ENCODE data around the gene KAT2A. TPM values are rescaled to one million over a fixed set of nuclear protein-coding genes. Genes with fewer than 3 reads are reported as not detected.
"Not testable (repeated sequence)": the region's sequence is repeated elsewhere in the genome, so short reads cannot be mapped to it uniquely, and the experiment has no call there.

Gene KAT2A
- total RNA-seq, 1 experiment from 2014 or later = 41.2 TPM

GRCh38 chr17:42146911-42147607 is 25.9 kb upstream of the KAT2A start (continued):
- no peak for TF ChIP-seq CTCF (IDR thresholded peaks at IDR 0.05 in 2 of 3, conservative IDR thresholded peaks at IDR 0.05 in 1 of 3; ENCODE audit: borderline replicate concordance in 1 of 3, insufficient read depth in 1 of 3, low read depth in 2 of 3, low read length in 2 of 3)
- no peak for TF ChIP-seq POLR2AphosphoS5 (IDR thresholded peaks at IDR 0.05; ENCODE audit: low read depth, low read length)

- H3K9me2 ChIP-seq (ENCODE audit: insufficient read depth); H3K9me3 ChIP-seq (ENCODE audit: control insufficient read depth in 1 of 2, insufficient read depth in 1 of 2, low read depth in 1 of 2, low read length in 2 of 2); BruUV-seq (replicated peaks); CTCF ChIA-PET; POLR2A ChIA-PET; H2AFZ ChIP-seq (ENCODE audit: low read depth, low read length, poor library complexity, severe bottlenecking); H3K9ac ChIP-seq (ENCODE audit: low read length); intact Hi-C loops (cut with micrococcal nuclease); ATAC-seq; H3K4me1 ChIP-seq (ENCODE audit: control insufficient read depth in 1 of 2, insufficient read depth in 2 of 2, low read length in 2 of 2); H3K4me3 ChIP-seq (replicated peaks in 1 of 2; ENCODE audit: low read depth in 1 of 2, low read length in 2 of 2); RAD21 ChIA-PET (ENCODE audit: low non-redundant PET in 1 of 2, low total read pairs in 2 of 2, uncharacterized antibody in 2 of 2, unreplicated experiment in 2 of 2); H4K20me1 ChIP-seq (ENCODE audit: insufficient read depth); H3K4me2 ChIP-seq (ENCODE audit: low read length); DNase-seq (ENCODE audit: low read depth, low spot score); H3K27me3 ChIP-seq (ENCODE audit: insufficient read depth, low read length); H3K27ac ChIP-seq (ENCODE audit: low read depth, low read length): not testable (repeated sequence)
- Histone ChIP-seq H3K79me2 (ENCODE audit: insufficient read depth, low read length) (peaks cover 81% of the 10 kb centered on the region), H3K36me3 (ENCODE audit: control insufficient read depth in 1 of 2, insufficient read depth in 2 of 2, low read length in 2 of 2) (peaks cover 12 to 14% of the 10 kb centered on the region in 2 experiments; a peak in 3 of 4 replicates)
Observed at GRCh38 chr17:42143138-42143537, 22.0 kb upstream of the KAT2A start.

- no peak overlapping the region for H3K4me3 ChIP-seq (replicated peaks in 1 of 2; ENCODE audit: low read depth in 1 of 2, low read length in 2 of 2)
- no peaks in the 10 kb centered on the region for H4K20me1 ChIP-seq (ENCODE audit: insufficient read depth)
- H3K4me1 ChIP-seq (ENCODE audit: control insufficient read depth in 1 of 2, insufficient read depth in 2 of 2, low read length in 2 of 2) = no peaks in the 10 kb centered on the region
- no peak overlapping the region for H3K27ac ChIP-seq (ENCODE audit: low read depth, low read length)
- ChIA-PET CTCF (no interaction called here), RAD21 (ENCODE audit: low non-redundant PET in 1 of 2, low total read pairs in 2 of 2, uncharacterized antibody in 2 of 2, unreplicated experiment in 2 of 2) (no interaction called here), POLR2A (no interaction called here)
- H3K27me3 ChIP-seq (ENCODE audit: insufficient read depth, low read length) = no peaks in the 10 kb centered on the region
- H3K4me2 ChIP-seq (ENCODE audit: low read length) = no peak overlapping the region
- no peaks in the 10 kb centered on the region for H3K9me3 ChIP-seq (ENCODE audit: control insufficient read depth in 1 of 2, insufficient read depth in 1 of 2, low read depth in 1 of 2, low read length in 2 of 2)
- no peaks in the 10 kb centered on the region for H3K9me2 ChIP-seq (ENCODE audit: insufficient read depth)
- H3K9ac ChIP-seq (ENCODE audit: low read length) = no peak overlapping the region
- peaks cover 12 to 14% of the 10 kb centered on the region in 2 experiments; a peak in 3 of 4 replicates for H3K36me3 ChIP-seq (ENCODE audit: control insufficient read depth in 1 of 2, insufficient read depth in 2 of 2, low read length in 2 of 2)
- DNase-seq (ENCODE audit: low read depth, low spot score) = no peak
- no TSS peak for BruUV-seq (replicated peaks)
- intact Hi-C loops (cut with micrococcal nuclease) = no loop called here
- no peak for ATAC-seq
- no peak overlapping the region for H2AFZ ChIP-seq (ENCODE audit: low read depth, low read length, poor library complexity, severe bottlenecking)
- H3K79me2 ChIP-seq (ENCODE audit: insufficient read depth, low read length) = peaks cover 81% of the 10 kb centered on the region
- no peak for TF ChIP-seq POLR2A (IDR thresholded peaks at IDR 0.05; ENCODE audit: borderline replicate concordance, extremely low read depth, insufficient read depth, insufficient read length)
- no peak for TF ChIP-seq ZBTB33 (IDR thresholded peaks at IDR 0.05; ENCODE audit: extremely low read depth, insufficient replicate concordance, low read length)
- no peak for TF ChIP-seq ATF3 (IDR thresholded peaks at IDR 0.05)
- TF ChIP-seq YY1 (IDR thresholded peaks at IDR 0.05; ENCODE audit: extremely low read depth, insufficient replicate concordance, low read depth, low read length) = no peak
- no peak for TF ChIP-seq SP1 (IDR thresholded peaks at IDR 0.05; ENCODE audit: low read depth)
- TF ChIP-seq TCF7L2 (IDR thresholded peaks at IDR 0.05; ENCODE audit: borderline replicate concordance, extremely low read depth, insufficient read depth, insufficient read length) = no peak
- no peak for TF ChIP-seq ZNF274 (IDR thresholded peaks at IDR 0.05; ENCODE audit: low read depth, low read length)
- TF ChIP-seq FOSL1 (IDR thresholded peaks at IDR 0.05; ENCODE audit: low read depth) = no peak
- TF ChIP-seq JUND (IDR thresholded peaks at IDR 0.05) = no peak
Observed at GRCh38 chr17:42142371-42142896, 21.3 kb upstream of the KAT2A start.
